HG02870 (cell line): Measurements from ENCODE around the gene RAB26.
"Not testable (repeated sequence)": the region's sequence is repeated elsewhere in the genome, so short reads cannot be mapped to it uniquely, and the experiment has no call there.

Experiments used
- ATAC-seq: cut with Tn5 transposase; IDR thresholded peaks from one replicate; pipeline ENCODE4 v1.9.1; 2021; ENCODE audit warnings: mild to moderate bottlenecking, moderate library complexity; ENCODE audit not compliant: unreplicated experiment

RAB26 gene

GRCh38 chr16:2195322-2196161 lies 47.1 kb downstream of the RAB26 start:
- no peak for ATAC-seq

GRCh38 chr16:2196162-2196980 lies 47.9 kb downstream of the RAB26 start, which contains the start of gene CASKIN1:
TSS of gene CASKIN1 (minus strand) at chr16:2196605. CDS start at chr16:2196432, 173 bp downstream.
- ATAC-seq = no peak

GRCh38 chr16:2196981-2197511 lies 48.6 kb downstream of the RAB26 start:
- no peak for ATAC-seq

- no peak for ATAC-seq
Measured at GRCh38 chr16:2197765-2198164, 49.3 kb downstream of the RAB26 start.

GRCh38 chr16:2198283-2198682 lies 49.9 kb downstream of the RAB26 start:
- ATAC-seq = no peak

GRCh38 chr16:2199095-2199494 lies 50.7 kb downstream of the RAB26 start:
- no peak for ATAC-seq

- ATAC-seq = no peak
Measured at GRCh38 chr16:2199621-2200139, 51.3 kb downstream of the RAB26 start.

- ATAC-seq = no peak
Measured at GRCh38 chr16:2200313-2200712, 51.9 kb downstream of the RAB26 start.

GRCh38 chr16:2203119-2203688 lies 54.8 kb downstream of the RAB26 start:
- not testable (repeated sequence) for ATAC-seq
